Stimulated activated CD8-positive, alpha-beta memory T cell treated with anti-CD3 and anti-CD28 coated beads, Interleukin-7, amount 100 ng/mL, for 48 hours (primary cell): ENCODE results near the gene RAB10.
"Not testable (repeated sequence)": the region's sequence is repeated elsewhere in the genome, so short reads cannot be mapped to it uniquely, and the experiment has no call there.

Experiments
- DNase-seq, 2 donors: peaks; one replicate each; pipeline ENCODE4 v3.0.0-alpha.2; 2020; ENCODE audit warnings: low read depth in 1 of 2; ENCODE audit errors: extremely low read depth in 1 of 2

RAB10 gene

GRCh38 chr2:26086779-26087178 lies 52.9 kb downstream of the RAB10 start:
- DNase-seq = no peak

- no peak for DNase-seq
Observed at GRCh38 chr2:26088038-26088643, 54.3 kb downstream of the RAB10 start.

- DNase-seq = not testable (repeated sequence)
Observed at GRCh38 chr2:26088931-26089330, 55.0 kb downstream of the RAB10 start.

- no peak for DNase-seq
Observed at GRCh38 chr2:26089337-26089736, 55.5 kb downstream of the RAB10 start.

GRCh38 chr2:26095758-26096157 lies 61.9 kb downstream of the RAB10 start:
- no peak for DNase-seq

GRCh38 chr2:26099933-26100332 lies 66.0 kb downstream of the RAB10 start:
- DNase-seq = no peak

- no peak for DNase-seq
Observed at GRCh38 chr2:26100384-26100783, 66.5 kb downstream of the RAB10 start.

- no peak for DNase-seq
Observed at GRCh38 chr2:26103752-26104151, 69.9 kb downstream of the RAB10 start.

GRCh38 chr2:26108701-26109100 lies 74.8 kb downstream of the RAB10 start:
- DNase-seq = not testable (repeated sequence)

GRCh38 chr2:26112201-26112600 lies 78.3 kb downstream of the RAB10 start:
- no peak for DNase-seq

- no peak for DNase-seq
Observed at GRCh38 chr2:26114151-26114550, 80.3 kb downstream of the RAB10 start.

GRCh38 chr2:26118682-26119081 lies 84.8 kb downstream of the RAB10 start:
- no peak for DNase-seq

- no peak for DNase-seq
Observed at GRCh38 chr2:26119521-26119920, 85.6 kb downstream of the RAB10 start.

- DNase-seq = no peak
Observed at GRCh38 chr2:26122630-26123029, 88.7 kb downstream of the RAB10 start.

- DNase-seq = no peak
Observed at GRCh38 chr2:26123426-26123825, 89.5 kb downstream of the RAB10 start.

GRCh38 chr2:26126074-26126473 lies 92.2 kb downstream of the RAB10 start:
- no peak for DNase-seq

GRCh38 chr2:26128176-26128575 lies 94.3 kb downstream of the RAB10 start:
- no peak for DNase-seq

- DNase-seq = no peak
Observed at GRCh38 chr2:26130763-26131162, 96.9 kb downstream of the RAB10 start.

- DNase-seq = no peak
Observed at GRCh38 chr2:26136451-26136850, 102.6 kb downstream of the RAB10 start.

GRCh38 chr2:26139269-26140183 lies 105.6 kb downstream of the RAB10 start:
- no peak for DNase-seq

GRCh38 chr2:26141145-26141769 lies 107.4 kb downstream of the RAB10 start:
- no peak for DNase-seq

- no peak for DNase-seq
Observed at GRCh38 chr2:26144031-26144430, 110.1 kb downstream of the RAB10 start.
